H1 (cell line): Measurements from ENCODE around the gene RTF1. TPM values are rescaled to one million over a fixed set of nuclear protein-coding genes. Genes with fewer than 3 reads are reported as not detected.

Source experiments
- RAD21 ChIP-seq, 2 experiments: IDR thresholded peaks in 1 of 2; conservative IDR thresholded peaks in 1 of 2; 2 replicates each; pipeline ENCODE4 v1.6.1; 2011; ENCODE audit warnings: low read depth in 2 of 2, low read length in 2 of 2, improper control_type of control experiment in 1 of 2, inconsistent platforms in 1 of 2, mild to moderate bottlenecking in 1 of 2, moderate library complexity in 1 of 2
- polyA plus RNA-seq, 7 experiments: library from polyadenylated mRNA; depleted of rRNA in 3 of 7; stranded (reverse) in 5 of 7; unstranded in 2 of 7; fragments of >200 nt in 5 of 7; fragments of 200-250 nt in 2 of 7; gene quantifications; 1 replicate in 5 of 7; 2 replicates in 1 of 7; 4 replicates in 1 of 7; pipeline versions ENCODE4 v1.2.1 to v1.2.3, GENCODE V29; 2011 to 2013; ENCODE audit warnings: missing spikeins in 2 of 7, mixed read lengths in 2 of 7
- total RNA-seq: library from RNA; stranded (reverse); fragmentation: NEBNext Ultra II Directional; extraction: Animal tissue kit (Norgen Biotek cat#: 25700); gene quantifications from 2 replicates; pipeline ENCODE4 v1.2.1, GENCODE V29; 2021

Gene RTF1
- total and polyA plus RNA-seq, 2 of the 8 experiments (the other 6 are each of a cell fraction or from before 2014, with no cell fraction given) = 22.6 to 47.7 TPM

GRCh38 chr15:41521614-41522013, 104.7 kb downstream of the RTF1 start (continued):
- no peak for TF ChIP-seq RAD21 (IDR thresholded peaks at IDR 0.05 in 1 of 2, conservative IDR thresholded peaks at IDR 0.05 in 1 of 2; ENCODE audit: low read depth in 2 of 2, low read length in 2 of 2)
